Activated naive CD8-positive, alpha-beta T cell treated with anti-CD3 and anti-CD28 coated beads, Interleukin-2, amount 50 U/mL, for 16 hours (primary cell): ENCODE data around the gene ASB14.
"Not testable (repeated sequence)": the region's sequence is repeated elsewhere in the genome, so short reads cannot be mapped to it uniquely, and the experiment has no call there.

Source experiments
- DNase-seq: peaks from one replicate; pipeline ENCODE4 v3.0.0-alpha.2; 2020; ENCODE audit warnings: low read depth, low spot score

Gene ASB14

GRCh38 chr3:57292159-57292896 is at the start of gene ASB14:
Gene ASB14 (minus strand): TSS chr3:57292685. CDS start chr3:57292033, 652 bp downstream.
- DNase-seq: no peak

- DNase-seq: not testable (repeated sequence)
These were observed 46.7 kb upstream of the ASB14 start for GRCh38 chr3:57339071-57339642.

- DNase-seq: not testable (repeated sequence)
These were observed 46.0 kb upstream of the ASB14 start for GRCh38 chr3:57338272-57339070.

GRCh38 chr3:57335283-57335938 is 42.9 kb upstream of the ASB14 start:
- no peak for DNase-seq

- no peak for DNase-seq
These were observed 38.7 kb upstream of the ASB14 start for GRCh38 chr3:57331078-57331610.

- not testable (repeated sequence) for DNase-seq
These were observed 34.0 kb upstream of the ASB14 start for GRCh38 chr3:57326498-57326897.

GRCh38 chr3:57314204-57314603 is 21.7 kb upstream of the ASB14 start:
- no peak for DNase-seq

GRCh38 chr3:57309769-57310360 is 17.4 kb upstream of the ASB14 start:
- no peak for DNase-seq

- not testable (repeated sequence) for DNase-seq
These were observed 11.0 kb upstream of the ASB14 start for GRCh38 chr3:57303520-57303919.

GRCh38 chr3:57298041-57298440 is 5.6 kb upstream of the ASB14 start:
- DNase-seq: no peak

GRCh38 chr3:57292897-57293526 is 527 bp upstream of the ASB14 start:
- no peak for DNase-seq

GRCh38 chr3:57288403-57288802 is 4.1 kb downstream of the ASB14 start:
- no peak for DNase-seq

GRCh38 chr3:57287205-57287604 is 5.3 kb downstream of the ASB14 start:
- DNase-seq: no peak

- no peak for DNase-seq
These were observed 9.2 kb downstream of the ASB14 start for GRCh38 chr3:57283334-57283733.

GRCh38 chr3:57281715-57282114 is 10.8 kb downstream of the ASB14 start:
- no peak for DNase-seq

GRCh38 chr3:57279685-57280084 is 12.8 kb downstream of the ASB14 start:
- DNase-seq: no peak

- DNase-seq: no peak
These were observed 14.2 kb downstream of the ASB14 start for GRCh38 chr3:57278237-57278636.

- no peak for DNase-seq
These were observed 17.1 kb downstream of the ASB14 start for GRCh38 chr3:57275393-57275792.

- DNase-seq: no peak
These were observed 17.6 kb downstream of the ASB14 start for GRCh38 chr3:57274845-57275244.

- no peak for DNase-seq
These were observed 24.1 kb downstream of the ASB14 start for GRCh38 chr3:57268416-57268815.

GRCh38 chr3:57261929-57262328 is 30.6 kb downstream of the ASB14 start:
- DNase-seq: no peak
